D341Med (cell line): ENCODE results near the gene BACH2.

Experiments
- DNase-seq: peaks from one replicate; pipeline ENCODE4 v3.0.0; 2012; ENCODE audit warnings: low spot score

The BACH2 gene

DNA sequence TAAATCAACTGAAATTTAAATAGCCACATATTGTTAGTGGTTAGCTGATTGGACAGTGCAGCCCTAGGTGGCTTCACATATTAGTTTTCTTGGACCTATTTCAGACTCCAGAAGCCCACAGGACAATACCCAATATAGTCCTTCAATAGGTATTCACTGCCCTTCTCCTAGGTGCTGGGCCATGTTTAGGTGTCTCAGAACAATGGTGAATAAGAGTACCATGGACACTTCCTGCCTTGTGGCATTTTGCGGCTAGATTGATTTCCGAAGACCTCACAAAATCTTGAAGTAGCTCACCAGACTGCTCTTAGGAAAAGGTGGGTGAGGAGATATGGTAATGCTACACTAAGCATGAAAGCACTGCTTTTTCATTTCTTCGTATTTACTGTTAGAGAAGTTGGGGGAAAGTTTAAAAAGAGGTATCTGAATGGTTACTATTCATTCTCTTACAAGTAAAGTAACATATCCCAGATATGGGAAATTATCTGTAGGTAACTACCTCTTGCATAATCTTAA is 203.0 kb downstream of the BACH2 start:
- no peak for DNase-seq

DNA sequence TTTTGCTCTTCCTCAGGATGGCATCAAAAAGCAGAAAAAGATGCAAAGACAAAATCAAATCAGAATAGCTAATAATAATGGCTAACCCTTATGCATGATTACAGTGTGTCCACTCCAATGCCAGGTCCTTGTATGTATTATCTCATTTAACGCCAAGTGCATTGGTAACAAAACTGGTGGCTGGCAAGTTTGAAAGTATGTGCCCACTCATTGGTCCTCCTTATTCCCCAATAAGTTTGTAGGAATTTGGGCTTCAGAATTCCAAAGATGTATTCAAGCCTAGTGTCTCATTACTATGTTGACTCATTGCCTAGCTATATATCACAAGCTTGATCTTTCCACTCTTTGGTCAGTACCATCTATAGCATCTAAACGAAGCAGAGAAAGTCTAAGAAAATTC is 205.8 kb downstream of the BACH2 start:
- DNase-seq = no peak

- no peak for DNase-seq
Measured at GRCh38 chr6:90088009-90088408, 208.6 kb downstream of the BACH2 start.

GRCh38 chr6:90087106-90087833 is 209.4 kb downstream of the BACH2 start:
- DNase-seq = no peak

DNA sequence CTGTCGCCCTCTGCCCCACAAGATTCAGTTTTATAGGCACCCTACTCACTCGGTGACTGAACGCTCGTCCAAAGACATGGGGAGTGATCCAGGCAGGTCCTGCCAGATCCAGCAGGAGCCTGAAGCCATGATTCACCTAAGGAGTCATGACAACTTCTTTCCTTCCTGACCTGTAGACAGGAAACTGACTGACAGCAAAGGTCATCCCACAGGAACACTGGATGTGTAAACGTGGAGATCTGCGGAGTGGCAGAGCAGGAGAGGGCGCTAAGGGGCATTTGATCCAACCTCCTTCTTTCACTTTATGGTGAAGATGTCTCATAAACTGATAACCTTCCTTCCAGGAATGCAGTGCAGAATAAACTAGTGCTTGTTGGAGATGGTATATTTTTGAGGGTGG is 210.1 kb downstream of the BACH2 start:
- DNase-seq = no peak

DNA sequence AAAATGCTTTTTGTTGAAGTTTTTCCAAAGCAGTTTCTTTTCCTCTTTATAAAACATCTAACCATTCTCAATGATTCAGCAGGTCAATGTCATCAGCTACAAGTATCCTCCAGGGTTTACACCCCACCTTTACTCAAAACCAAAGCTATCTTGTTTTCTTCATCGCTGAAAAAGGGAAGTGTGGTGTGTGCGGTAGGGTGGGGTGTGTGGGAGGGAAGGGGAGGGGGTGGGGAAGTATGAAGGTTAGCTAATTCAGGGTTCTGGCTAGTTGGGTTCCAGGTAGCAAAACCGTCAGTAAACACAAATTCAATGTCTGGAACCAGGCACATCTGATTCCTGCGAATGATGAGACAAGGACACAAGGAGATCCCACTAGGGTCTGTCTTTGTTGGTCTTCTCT is 212.8 kb downstream of the BACH2 start:
- DNase-seq = no peak

DNA sequence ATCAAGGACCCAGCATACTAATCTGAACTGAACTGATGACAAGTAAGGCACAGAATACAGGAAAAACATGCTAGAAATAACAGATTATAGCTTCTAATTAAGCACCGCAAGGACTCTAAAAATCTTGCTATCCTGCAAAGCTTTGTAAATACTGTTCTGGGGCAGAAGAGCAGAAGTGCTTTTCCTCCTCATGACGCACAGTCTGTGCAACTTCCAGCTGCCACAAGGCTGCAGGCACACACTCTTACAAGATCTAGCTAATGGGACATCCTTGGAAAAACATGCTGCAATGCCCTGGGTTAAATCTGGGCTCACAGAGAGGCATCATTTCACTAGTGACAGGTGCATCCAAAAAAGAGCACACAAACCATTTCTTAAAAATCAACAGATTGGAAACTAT is 213.8 kb downstream of the BACH2 start:
- DNase-seq = no peak

DNA sequence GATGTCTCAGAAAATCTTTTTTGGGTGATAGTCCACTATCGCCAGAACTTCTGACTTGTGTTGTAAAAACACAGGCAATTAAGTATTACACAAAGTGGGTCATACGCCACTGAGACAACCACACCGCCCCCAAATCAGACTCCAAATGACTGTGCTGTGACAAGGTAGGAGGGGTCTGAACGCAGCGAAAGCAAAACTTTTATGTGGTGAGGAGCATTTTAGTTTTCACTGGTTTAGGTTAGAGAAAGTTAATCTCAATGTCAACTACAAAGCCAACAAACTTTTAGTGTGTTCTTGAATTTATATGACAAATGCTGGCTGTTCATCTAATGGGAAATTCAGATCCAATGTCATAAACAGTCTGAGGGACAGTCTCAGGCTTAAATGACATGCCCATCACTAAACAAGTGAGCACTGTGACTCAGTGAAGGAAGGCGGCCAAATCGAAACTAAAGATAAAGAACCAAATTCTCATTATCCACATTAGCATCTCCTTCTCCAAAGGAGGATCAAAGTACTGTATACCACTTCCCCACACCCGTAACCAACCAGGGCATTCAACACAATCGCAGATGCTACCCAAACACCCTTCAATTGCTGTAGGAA is 215.7 kb downstream of the BACH2 start:
- no peak for DNase-seq

GRCh38 chr6:90079560-90080490 is 216.8 kb downstream of the BACH2 start:
- DNase-seq = no peak

DNA sequence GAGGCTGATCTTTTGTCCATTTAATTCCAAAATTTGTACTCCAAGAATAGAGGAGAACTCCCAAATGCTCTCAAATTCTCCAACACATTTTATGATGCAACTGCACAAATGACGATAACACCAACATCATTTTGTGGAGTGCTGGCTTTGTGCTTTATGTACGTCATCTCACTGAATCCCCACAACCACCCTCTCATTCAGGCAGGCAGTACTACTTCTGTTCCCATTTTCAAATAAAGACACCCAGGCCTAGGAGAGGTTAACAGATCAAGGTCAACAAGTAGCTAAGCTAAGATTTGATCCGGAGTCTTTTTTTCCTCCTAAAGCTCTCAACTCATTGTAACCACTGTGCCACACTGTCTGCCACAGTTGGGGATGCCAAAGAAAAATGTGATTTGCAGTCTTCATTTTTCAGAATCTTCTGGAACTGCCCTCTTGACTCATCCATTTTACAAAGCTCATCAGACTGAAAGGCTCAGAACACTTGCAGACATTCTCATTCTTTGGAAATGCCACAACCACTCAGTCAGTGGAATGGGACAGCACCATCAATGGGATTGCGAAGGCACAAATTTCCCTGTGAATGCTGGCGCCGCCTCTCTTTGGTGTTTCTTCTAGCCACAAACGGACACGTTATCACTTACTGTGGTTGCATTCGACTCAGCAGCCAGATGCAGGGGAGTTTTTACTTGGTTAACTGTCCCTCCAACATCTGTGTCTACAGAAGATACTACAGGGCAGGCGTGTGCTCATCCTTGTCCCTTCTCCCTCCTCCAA is 217.9 kb downstream of the BACH2 start:
- DNase-seq = no peak

- no peak for DNase-seq
Measured at GRCh38 chr6:90076511-90077415, 219.9 kb downstream of the BACH2 start.

DNA sequence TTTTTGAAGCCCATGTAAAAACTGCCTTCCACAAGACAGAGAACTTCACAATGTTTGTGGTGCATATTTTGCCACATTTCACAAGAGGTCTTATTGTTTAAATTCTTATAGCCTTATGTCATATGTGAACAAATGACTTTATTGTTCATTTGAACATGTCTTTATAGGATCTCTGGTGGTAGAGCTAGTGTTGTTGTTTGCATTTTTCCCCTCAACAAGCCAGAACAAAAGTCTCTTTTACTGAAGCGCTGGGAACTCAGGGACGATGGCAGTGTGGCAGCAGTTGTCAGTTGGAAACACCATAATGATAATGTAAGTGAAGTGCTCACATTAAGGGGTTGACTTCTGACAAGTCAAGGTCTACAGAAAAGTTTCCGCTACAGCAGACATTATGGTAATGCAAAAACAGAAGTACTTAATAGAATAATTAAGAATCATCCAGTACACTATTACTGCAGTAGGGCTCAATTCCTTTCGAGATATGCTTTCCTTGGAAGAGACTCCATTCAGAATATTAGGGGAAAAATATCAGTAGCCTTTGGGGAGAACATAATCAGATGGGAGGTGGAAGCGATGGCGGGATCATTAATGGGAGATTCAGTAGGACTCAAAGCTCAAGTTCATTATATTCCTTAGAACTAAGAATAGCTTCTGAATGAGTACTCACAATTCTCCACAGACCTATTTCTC is 222.3 kb downstream of the BACH2 start:
- DNase-seq = no peak

DNA sequence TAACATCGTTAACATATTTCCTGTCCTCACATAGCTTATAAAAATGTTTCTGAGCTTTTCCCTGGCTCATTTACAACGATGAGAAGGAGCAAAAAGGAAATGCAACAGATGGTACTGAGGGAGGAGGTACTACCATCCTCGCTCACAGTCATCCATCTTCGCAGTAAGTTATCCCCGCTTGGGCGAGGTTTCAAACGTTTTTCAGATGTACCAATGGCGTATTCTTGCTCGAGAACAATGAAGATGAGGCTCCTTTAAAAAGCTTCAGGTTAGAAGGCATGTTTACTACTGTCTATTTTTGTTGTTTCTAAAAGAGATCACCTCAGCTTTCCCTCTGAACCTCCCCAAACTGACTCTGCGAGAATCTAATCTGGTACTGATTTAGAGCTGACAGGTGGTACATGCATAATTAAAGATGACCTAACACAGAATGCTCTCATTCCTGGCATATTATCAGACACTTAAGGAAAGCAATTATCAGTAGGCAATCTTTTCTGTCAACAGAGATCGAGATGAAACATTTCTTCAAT is 223.6 kb downstream of the BACH2 start:
- DNase-seq = no peak

DNA sequence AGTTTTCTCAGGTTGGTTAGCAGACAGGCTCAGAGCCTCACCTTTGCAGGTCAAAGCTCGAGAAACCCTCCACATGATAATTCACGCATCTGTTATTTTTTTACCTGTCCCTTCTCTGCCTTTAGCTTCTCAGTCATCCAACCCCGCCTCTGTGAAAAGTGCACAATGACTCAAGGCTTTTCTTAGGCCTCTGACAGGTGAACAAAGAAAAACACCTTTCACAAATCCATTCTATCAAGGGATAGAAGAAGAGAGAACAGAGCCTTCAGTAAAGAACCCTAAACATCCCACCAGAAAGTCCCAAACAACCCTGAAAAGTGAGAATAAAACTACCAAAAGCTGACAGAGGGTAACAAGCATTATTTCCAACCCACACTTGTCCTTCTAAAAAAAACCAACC is 224.1 kb downstream of the BACH2 start:
- DNase-seq = no peak

GRCh38 chr6:90068703-90069523 is 227.7 kb downstream of the BACH2 start:
- DNase-seq = no peak

GRCh38 chr6:90068264-90068663 is 228.4 kb downstream of the BACH2 start:
- DNase-seq = no peak

GRCh38 chr6:90066697-90067096 is 229.9 kb downstream of the BACH2 start:
- DNase-seq = no peak

GRCh38 chr6:90065173-90065572 is 231.5 kb downstream of the BACH2 start:
- DNase-seq = no peak

GRCh38 chr6:90062667-90063066 is 234.0 kb downstream of the BACH2 start:
- no peak for DNase-seq
